ENCODE measurements around the gene ABHD13. TPM values are rescaled to one million over a fixed set of nuclear protein-coding genes. Genes with fewer than 3 reads are reported as not detected.

The ABHD13 gene
- total RNA-seq, 1 donor from 2014 or later, result 8.7 TPM

DNA sequence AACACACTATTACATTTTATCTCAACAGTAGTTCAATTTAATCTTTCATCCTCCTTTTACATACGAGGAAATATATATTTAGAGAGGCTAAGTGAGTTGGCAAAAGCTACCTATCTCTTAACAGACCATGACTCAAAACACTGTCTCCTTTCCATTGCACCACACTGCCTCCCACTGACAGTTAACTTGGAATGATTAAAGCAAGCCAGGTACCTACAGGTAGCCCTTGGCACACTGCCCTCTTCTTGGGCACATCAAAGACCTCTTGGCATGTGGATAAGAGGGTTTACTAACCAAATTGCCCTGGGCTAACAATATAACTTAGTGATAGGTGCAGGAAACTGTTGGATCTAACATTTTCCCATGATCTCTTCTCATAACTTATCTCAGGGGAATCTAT is 1.8 kb downstream of the ABHD13 start:
- Mint-ChIP-seq H3K27me3 (ENCODE audit: unreplicated experiment) (peaks cover 5% of the 10 kb centered on the region), H3K4me3 (ENCODE audit: unreplicated experiment) (peak overlapping the region; percentile 73), H3K9me3 (ENCODE audit: unreplicated experiment) (peaks cover 10% of the 10 kb centered on the region), H3K27ac (ENCODE audit: unreplicated experiment) (no peak overlapping the region), H3K36me3 (ENCODE audit: unreplicated experiment) (no peaks in the 10 kb centered on the region), H3K4me1 (ENCODE audit: low read depth, unreplicated experiment) (peaks cover 27% of the 10 kb centered on the region)
- no peak for DNase-seq
- TF ChIP-seq, protein P1, sequence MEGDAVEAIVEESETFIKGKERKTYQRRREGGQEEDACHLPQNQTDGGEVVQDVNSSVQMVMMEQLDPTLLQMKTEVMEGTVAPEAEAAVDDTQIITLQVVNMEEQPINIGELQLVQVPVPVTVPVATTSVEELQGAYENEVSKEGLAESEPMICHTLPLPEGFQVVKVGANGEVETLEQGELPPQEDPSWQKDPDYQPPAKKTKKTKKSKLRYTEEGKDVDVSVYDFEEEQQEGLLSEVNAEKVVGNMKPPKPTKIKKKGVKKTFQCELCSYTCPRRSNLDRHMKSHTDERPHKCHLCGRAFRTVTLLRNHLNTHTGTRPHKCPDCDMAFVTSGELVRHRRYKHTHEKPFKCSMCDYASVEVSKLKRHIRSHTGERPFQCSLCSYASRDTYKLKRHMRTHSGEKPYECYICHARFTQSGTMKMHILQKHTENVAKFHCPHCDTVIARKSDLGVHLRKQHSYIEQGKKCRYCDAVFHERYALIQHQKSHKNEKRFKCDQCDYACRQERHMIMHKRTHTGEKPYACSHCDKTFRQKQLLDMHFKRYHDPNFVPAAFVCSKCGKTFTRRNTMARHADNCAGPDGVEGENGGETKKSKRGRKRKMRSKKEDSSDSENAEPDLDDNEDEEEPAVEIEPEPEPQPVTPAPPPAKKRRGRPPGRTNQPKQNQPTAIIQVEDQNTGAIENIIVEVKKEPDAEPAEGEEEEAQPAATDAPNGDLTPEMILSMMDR (IDR thresholded peaks at IDR 0.05; ENCODE audit: partially characterized antibody, unreplicated experiment), result no peak

DNA sequence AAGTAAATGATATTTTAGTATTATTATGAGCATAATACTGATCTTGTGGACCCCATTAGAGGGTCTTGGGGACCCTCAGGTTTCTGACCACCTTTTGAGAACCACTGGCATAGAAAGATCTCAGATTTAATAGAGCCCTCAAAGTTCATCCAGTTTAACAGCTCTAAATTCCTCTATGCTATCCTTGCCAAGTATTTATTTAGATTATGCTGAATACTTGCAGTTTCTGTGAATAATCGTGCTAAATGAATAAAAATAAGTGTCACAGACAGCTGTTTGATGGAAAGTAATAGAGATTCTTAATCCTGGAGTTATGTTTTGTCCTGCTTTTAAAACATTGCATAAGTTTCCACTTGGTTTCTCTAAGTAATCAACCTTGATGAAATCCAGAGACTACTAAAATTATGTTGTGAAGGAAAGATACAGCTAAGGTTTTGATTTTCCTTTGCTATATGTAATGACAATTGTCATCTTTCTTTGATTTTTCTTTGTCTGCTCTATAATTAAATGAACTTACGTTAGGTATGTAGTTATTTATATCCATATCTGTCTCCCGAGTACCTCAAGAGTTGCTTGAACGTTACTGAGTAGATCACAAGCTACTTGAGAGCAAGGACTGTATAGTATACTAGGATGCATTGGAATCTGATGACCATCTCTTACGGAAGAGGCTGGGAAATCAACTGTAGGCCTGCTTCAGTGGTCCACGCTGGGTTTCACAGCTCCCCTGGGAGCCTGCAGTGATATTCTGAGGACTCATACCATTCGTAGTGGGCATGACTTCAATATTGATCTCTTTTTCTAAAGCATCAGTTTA is 5.7 kb downstream of the ABHD13 start:
- H3K4me3 Mint-ChIP-seq (ENCODE audit: unreplicated experiment), result no peak overlapping the region
- H3K9me3 Mint-ChIP-seq (ENCODE audit: unreplicated experiment), result peaks cover 4% of the 10 kb centered on the region
- no peak overlapping the region for H3K27ac Mint-ChIP-seq (ENCODE audit: unreplicated experiment)
- H3K4me1 Mint-ChIP-seq (ENCODE audit: low read depth, unreplicated experiment), result peaks cover 35% of the 10 kb centered on the region
- TF ChIP-seq, protein P1 (IDR thresholded peaks at IDR 0.05; ENCODE audit: partially characterized antibody, unreplicated experiment), result no peak
- H3K27me3 Mint-ChIP-seq (ENCODE audit: unreplicated experiment), result peaks cover 5% of the 10 kb centered on the region
- H3K36me3 Mint-ChIP-seq (ENCODE audit: unreplicated experiment), result no peaks in the 10 kb centered on the region
- DNase-seq, result no peak

DNA sequence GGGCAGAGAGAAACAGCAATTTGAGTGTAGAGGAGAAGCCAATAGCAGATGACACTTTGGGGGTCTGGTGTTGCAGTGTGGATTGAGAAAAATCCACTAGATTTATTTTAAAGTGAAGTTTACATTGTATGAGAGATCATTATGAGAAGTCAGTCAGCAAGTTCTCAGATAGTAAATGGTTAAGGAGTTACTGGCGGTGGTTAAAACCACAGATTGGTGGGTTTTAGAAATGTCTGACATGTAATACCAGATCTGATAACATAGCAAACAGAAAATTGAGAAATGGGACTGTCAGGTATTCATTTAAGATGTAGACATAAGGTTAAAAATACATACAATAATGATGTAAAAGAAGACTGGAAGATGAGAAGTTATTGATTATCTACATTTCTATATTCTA is 7.2 kb downstream of the ABHD13 start:
- no peaks in the 10 kb centered on the region for H3K27me3 Mint-ChIP-seq (ENCODE audit: unreplicated experiment)
- TF ChIP-seq, protein P1 (IDR thresholded peaks at IDR 0.05; ENCODE audit: partially characterized antibody, unreplicated experiment), result no peak
- DNase-seq, result no peak
- H3K27ac Mint-ChIP-seq (ENCODE audit: unreplicated experiment), result no peak overlapping the region
- no peaks in the 10 kb centered on the region for H3K9me3 Mint-ChIP-seq (ENCODE audit: unreplicated experiment)
- H3K4me1 Mint-ChIP-seq (ENCODE audit: low read depth, unreplicated experiment), result peaks cover 22% of the 10 kb centered on the region
- no peaks in the 10 kb centered on the region for H3K36me3 Mint-ChIP-seq (ENCODE audit: unreplicated experiment)
- H3K4me3 Mint-ChIP-seq (ENCODE audit: unreplicated experiment), result no peak overlapping the region

DNA sequence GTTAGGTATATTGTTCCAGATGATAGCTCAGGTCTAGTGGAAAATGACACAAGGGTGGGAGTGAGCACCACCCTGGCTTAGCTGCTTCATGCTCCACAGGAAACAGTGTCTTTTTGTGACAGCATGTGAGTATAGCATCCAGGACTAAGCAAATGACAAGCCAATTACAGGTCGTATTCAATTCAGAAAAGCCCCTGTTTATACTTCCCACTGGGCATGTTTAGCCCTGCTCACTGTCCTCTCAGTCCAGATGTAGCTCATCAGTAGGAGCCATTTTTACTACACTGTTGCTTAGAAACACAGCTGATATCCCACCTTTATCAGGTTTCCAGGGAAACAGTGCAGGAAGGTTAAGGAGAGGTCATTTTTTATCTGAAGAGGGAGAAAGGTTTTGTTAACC is 8.0 kb downstream of the ABHD13 start:
- H3K9me3 Mint-ChIP-seq (ENCODE audit: unreplicated experiment), result no peaks in the 10 kb centered on the region
- no peaks in the 10 kb centered on the region for H3K36me3 Mint-ChIP-seq (ENCODE audit: unreplicated experiment)
- no peak overlapping the region for H3K27ac Mint-ChIP-seq (ENCODE audit: unreplicated experiment)
- TF ChIP-seq, protein P1 (IDR thresholded peaks at IDR 0.05; ENCODE audit: partially characterized antibody, unreplicated experiment), result no peak
- H3K27me3 Mint-ChIP-seq (ENCODE audit: unreplicated experiment), result no peaks in the 10 kb centered on the region
- H3K4me3 Mint-ChIP-seq (ENCODE audit: unreplicated experiment), result no peak overlapping the region
- H3K4me1 Mint-ChIP-seq (ENCODE audit: low read depth, unreplicated experiment), result peaks cover 19% of the 10 kb centered on the region
- DNase-seq, result no peak

DNA sequence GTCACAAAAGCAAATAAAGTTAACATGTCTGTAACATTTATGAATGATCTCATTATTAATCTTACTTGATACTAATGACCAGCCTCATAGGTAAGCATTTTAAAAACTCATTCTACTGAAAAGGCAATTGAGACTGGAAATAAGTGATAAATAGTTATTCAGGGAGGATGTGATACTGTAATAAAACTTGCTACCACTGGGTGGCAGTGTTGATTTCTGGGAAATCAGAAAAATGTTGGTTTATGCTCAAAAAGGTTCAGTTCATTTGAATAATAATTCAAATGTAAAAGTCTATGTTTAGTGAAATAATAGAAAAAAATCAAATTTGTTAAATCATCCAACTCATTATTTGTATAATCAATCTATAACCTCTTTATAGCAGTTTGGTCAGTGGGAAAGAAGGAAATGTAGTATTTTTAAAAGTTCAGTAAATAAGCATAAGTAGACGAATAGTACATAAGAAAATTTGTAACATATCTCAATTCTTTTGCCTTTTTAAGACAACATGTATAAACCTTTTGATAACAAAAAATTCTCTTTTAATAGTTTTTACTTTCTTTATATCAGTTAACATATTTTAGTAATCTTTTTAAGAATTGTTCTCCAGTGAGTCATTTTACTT is 9.6 kb downstream of the ABHD13 start:
- Mint-ChIP-seq H3K27ac (ENCODE audit: unreplicated experiment) (no peak overlapping the region), H3K27me3 (ENCODE audit: unreplicated experiment) (no peaks in the 10 kb centered on the region), H3K4me1 (ENCODE audit: low read depth, unreplicated experiment) (peaks cover 16% of the 10 kb centered on the region), H3K9me3 (ENCODE audit: unreplicated experiment) (no peaks in the 10 kb centered on the region), H3K4me3 (ENCODE audit: unreplicated experiment) (no peak overlapping the region), H3K36me3 (ENCODE audit: unreplicated experiment) (no peaks in the 10 kb centered on the region)
- TF ChIP-seq, protein P1 (IDR thresholded peaks at IDR 0.05; ENCODE audit: partially characterized antibody, unreplicated experiment), result peak; percentile 93
- no peak for DNase-seq
